GM19043 (cell line): ENCODE data around the gene PIP.
"Not testable (repeated sequence)": the region's sequence is repeated elsewhere in the genome, so short reads cannot be mapped to it uniquely, and the experiment has no call there.

Experiments used
- ATAC-seq: cut with Tn5 transposase; IDR thresholded peaks from one replicate; pipeline ENCODE4 v1.9.1; 2021; ENCODE audit warnings: low read depth; ENCODE audit not compliant: unreplicated experiment

The PIP gene

GRCh38 chr7:143176128-143176527 is 44.3 kb downstream of the PIP start:
- ATAC-seq = no peak

DNA sequence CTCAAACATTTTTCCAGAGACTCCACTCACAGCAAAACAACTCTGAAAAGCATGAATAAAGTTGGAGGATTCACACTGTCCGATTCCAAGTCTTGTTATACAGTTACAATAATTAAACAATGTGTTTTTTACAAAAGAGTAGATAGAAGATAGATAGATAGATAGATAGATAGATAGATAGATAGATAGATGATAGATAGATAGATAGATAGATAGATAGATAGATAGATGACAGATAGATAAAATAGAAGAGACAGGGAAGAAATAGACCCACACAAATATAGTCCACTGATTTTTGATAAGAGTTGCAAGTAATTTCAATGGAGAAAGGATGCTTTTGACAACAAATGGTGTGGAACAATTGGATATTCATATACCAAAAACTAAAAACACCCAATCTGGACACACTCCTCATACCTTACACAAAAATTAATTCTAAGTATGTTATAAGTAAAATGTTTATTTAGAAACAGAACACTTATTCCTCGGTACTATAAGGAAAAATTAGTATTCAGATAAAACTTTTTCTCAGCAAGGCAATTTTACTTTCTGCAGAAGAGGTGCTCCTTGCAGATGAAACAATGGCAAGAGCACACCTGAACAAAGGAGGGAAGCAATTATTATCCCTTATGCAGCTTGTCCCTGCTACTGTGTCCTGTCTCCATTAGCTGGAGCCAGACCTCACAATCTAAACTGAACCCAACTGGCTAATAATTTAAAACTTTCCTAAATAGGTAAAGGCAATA is 45.7 kb downstream of the PIP start:
- ATAC-seq = no peak

DNA sequence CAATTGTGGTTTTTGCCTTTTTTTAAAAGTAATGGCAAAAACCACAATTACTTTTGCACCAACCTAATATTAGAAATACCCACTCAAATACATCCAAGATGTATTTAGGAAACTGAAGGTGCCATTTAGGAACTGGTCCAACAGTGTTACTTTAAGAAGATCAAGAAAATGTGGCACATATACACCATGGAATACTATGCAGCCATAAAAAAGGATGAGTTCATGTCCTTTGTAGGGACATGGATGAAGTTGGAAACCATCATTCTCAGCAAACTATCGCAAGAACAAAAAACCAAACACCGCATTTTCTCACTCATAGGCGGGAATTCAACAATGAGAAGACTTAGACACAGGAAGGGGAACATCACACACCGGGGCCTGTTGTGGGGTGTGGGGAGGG is 48.9 kb downstream of the PIP start:
- ATAC-seq = not testable (repeated sequence)

GRCh38 chr7:143181349-143181748 is 49.5 kb downstream of the PIP start:
- ATAC-seq = no peak

DNA sequence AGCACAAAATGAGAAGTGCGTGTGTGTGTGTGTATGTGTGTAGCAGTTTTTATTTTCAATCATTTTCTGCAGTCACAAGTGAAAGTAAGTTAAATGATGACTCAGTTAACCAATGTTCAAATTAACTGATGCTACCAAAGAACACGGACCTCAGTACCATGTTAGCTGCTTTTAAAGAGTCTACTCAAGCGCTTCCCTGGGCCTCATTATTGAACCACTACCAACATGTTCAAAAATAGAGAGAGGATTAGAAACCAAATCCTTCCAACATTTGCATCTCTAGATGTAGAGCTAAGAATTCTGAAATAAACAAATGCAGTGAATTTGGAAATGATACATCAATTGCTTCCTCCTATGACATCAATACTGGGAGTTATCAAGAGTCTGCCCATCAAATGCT is 51.1 kb downstream of the PIP start, which contains the start of gene TAS2R39:
Gene TAS2R39 (plus strand): TSS at position 396 of the 400 bp plus-strand sequence. CDS start 0 bp downstream, at position 396.
- ATAC-seq = no peak

DNA sequence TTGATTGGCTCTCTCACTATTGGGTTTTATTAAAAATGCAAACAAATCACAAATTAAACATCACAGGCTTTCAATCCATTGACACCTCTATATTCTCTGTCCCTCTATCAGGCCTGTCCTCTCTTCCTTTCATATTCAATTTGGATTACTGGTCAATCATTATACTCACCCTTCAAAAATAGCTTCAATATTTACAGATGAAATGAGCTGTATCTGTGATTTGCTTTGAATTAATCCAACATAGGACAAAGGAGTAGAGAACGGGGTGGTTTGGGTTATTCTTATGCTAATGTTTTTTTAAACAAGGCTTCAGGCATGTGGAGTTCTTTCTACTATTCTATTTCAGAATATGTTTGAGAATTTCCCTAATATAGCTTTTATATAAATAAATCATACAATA is 53.7 kb downstream of the PIP start:
- no peak for ATAC-seq

DNA sequence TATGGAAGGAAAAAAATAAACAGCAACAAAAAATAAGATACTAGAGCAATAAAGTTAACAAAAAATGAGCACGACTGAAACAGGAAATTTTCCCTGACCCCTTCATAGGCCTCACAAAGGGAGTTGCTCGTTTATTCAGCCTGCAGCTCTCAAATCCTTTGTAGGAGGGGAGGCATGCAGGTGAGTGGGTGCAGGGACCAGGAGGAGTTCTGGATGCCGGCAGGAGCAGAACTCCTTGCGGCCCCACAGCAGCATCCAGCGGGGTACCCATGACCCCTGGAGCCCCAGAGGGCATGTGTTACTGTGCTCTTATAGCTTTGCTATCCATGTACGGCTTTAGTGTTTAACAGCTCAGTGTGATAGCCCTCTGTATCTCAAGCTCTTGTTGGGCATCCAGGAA is 57.1 kb downstream of the PIP start:
- ATAC-seq = no peak
